ENCODE data around the gene ZGRF1. TPM values are rescaled to one million over a fixed set of nuclear protein-coding genes. Genes with fewer than 3 reads are reported as not detected.

Gene ZGRF1, protein sequence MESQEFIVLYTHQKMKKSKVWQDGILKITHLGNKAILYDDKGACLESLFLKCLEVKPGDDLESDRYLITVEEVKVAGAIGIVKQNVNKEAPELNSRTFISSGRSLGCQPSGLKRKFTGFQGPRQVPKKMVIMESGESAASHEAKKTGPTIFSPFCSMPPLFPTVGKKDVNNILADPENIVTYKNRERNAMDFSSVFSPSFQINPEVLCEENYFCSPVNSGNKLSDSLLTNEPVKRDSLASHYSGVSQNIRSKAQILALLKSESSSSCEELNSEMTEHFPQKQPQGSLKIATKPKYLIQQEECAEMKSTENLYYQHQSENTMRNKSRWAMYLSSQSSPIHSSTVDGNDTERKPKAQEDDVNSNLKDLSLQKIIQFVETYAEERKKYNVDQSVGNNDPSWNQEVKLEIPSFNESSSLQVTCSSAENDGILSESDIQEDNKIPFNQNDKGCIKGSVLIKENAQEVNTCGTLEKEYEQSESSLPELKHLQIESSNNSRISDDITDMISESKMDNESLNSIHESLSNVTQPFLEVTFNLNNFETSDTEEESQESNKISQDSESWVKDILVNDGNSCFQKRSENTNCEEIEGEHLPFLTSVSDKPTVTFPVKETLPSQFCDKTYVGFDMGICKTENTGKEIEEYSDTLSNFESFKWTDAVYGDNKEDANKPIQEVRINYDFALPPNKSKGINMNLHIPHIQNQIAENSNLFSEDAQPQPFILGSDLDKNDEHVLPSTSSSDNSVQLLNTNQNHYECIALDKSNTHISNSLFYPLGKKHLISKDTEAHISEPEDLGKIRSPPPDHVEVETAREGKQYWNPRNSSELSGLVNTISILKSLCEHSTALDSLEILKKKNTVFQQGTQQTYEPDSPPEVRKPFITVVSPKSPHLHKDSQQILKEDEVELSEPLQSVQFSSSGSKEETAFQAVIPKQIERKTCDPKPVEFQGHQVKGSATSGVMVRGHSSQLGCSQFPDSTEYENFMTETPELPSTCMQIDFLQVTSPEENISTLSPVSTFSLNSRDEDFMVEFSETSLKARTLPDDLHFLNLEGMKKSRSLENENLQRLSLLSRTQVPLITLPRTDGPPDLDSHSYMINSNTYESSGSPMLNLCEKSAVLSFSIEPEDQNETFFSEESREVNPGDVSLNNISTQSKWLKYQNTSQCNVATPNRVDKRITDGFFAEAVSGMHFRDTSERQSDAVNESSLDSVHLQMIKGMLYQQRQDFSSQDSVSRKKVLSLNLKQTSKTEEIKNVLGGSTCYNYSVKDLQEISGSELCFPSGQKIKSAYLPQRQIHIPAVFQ (N-terminal part only)
- 7.1 and 7.6 TPM in 2 replicates for total RNA-seq

DNA sequence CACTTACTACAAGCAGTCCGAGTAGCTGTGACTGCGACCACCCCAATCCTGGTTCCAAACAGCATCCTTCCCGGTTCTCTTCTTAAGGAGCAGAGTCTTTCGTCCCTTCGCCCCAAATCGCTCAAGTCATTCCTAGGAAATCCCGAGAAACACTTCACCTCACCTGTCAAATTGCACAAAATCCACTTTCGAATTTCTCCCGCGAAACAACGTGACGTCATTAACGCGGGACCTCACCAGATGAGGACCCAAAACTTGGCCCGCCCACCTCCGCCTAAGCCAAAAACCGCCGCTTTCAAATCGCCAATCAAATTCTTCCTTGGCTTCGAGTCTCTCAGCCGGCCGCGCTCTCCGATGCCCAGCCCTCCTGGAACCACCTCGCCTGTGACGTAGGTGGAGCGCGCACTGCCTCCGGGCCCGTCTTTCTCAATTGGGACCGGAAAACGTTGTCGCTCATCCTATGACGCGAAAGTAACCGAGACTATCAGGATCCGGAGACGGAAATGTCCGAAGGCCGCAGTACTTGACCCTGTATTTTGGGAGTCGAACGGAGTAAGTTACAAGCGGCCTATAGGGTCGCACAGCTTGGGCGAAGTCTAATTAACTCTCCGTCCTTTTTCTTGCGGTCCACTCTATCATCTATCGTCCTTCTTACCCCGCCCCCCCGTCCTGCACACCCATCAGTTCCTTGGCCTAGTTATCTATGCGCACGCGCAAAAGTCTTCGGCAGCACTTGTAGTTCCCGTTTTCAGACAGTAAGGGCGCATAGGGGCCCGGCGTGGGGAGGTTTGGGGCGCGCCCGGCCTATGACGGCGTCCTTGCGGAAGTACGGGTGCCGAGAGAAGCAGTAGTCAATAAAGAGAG lies at the start of gene ZGRF1, which contains the start of gene LARP7:
Gene ZGRF1, minus strand, starts transcription at position 222 of the 864 bp plus-strand sequence. CDS start 3,733 bp downstream, outside the sequence.
Gene LARP7, plus strand, starts transcription at position 456 of the 864 bp plus-strand sequence. CDS start 7,527 bp downstream, outside the sequence.
- H3K4me3 ChIP-seq (ENCODE audit: low read depth, low read length) = peak within 1 kb of the TSS; percentile 69
- peak; percentile 92 for DNase-seq (ENCODE audit: low read depth)
- TF ChIP-seq, protein P1, sequence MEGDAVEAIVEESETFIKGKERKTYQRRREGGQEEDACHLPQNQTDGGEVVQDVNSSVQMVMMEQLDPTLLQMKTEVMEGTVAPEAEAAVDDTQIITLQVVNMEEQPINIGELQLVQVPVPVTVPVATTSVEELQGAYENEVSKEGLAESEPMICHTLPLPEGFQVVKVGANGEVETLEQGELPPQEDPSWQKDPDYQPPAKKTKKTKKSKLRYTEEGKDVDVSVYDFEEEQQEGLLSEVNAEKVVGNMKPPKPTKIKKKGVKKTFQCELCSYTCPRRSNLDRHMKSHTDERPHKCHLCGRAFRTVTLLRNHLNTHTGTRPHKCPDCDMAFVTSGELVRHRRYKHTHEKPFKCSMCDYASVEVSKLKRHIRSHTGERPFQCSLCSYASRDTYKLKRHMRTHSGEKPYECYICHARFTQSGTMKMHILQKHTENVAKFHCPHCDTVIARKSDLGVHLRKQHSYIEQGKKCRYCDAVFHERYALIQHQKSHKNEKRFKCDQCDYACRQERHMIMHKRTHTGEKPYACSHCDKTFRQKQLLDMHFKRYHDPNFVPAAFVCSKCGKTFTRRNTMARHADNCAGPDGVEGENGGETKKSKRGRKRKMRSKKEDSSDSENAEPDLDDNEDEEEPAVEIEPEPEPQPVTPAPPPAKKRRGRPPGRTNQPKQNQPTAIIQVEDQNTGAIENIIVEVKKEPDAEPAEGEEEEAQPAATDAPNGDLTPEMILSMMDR (conservative IDR thresholded peaks at IDR 0.05; ENCODE audit: low read depth, low read length) = peak; percentile 63

DNA sequence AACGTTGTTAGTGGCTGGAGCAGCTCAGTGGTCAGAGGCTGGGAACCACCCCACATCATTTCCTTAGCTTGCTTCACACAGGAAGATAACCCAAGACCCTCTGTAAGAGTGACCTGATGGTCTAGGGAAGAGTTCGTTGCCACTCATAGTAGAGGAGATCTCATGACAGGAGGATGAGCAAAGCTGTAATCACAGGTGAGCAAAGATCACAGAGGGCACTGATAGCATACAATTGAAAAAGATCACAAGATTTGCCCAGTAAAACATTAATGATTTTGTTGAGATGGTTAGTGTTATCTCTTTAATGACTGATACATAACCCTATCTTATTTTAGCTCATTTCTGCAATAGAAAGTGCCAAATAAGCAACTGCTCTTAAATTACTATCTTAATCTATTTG lies 44.3 kb upstream of the ZGRF1 start:
- no peak for DNase-seq (ENCODE audit: low read depth)
- no peak overlapping the region for H3K4me3 ChIP-seq (ENCODE audit: low read depth, low read length)
- TF ChIP-seq, protein P1 (conservative IDR thresholded peaks at IDR 0.05; ENCODE audit: low read depth, low read length) = no peak

DNA sequence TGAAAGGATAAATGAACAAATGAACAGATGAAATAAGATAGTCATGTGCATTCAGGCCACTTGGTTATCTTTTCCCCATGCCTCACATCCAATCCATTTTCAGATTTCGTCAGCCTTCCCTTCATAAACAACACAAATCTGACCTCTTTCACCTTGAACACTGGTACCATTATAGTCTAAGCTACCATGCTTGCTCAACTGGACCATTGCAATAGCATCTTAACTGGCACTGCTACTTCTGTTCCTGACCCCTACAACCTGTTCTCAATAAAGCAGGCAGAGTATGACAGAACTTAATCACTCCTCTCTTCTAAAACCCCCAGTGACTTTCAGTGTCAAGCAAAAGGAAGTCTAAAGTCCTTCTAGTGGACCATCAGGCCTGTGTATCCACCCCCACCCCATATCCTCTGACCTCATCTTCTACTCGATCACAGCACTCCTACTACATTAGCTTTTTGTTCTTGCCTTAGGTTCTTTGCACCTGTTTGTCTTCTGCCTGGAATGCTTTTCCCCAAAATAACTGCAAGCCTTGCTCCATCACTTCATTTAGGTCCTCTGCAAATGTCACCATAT lies 40.9 kb upstream of the ZGRF1 start:
- H3K4me3 ChIP-seq (ENCODE audit: low read depth, low read length) = no peak overlapping the region
- no peak for DNase-seq (ENCODE audit: low read depth)
- TF ChIP-seq, protein P1 (conservative IDR thresholded peaks at IDR 0.05; ENCODE audit: low read depth, low read length) = no peak

DNA sequence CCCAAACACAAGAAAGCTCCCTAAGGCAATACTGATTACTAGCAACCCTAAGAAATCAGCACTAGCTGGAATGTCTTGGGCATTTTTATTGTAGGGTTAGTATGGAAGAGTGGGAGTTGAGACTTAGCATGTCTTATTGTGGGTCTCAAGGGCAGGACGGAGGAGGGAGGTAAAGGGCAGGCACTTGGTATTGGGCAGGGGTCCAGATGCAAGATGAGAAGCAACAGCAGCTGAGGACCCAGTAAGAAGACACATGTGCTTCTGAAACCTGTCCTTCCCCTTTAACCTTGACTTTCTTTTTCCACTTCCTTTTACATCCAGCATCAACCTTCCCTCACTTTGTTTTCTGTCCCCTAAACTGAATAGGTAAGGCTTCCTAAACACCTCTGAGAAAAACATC lies 37.7 kb upstream of the ZGRF1 start:
- TF ChIP-seq, protein P1 (conservative IDR thresholded peaks at IDR 0.05; ENCODE audit: low read depth, low read length) = no peak
- no peak for DNase-seq (ENCODE audit: low read depth)
- H3K4me3 ChIP-seq (ENCODE audit: low read depth, low read length) = no peak overlapping the region

DNA sequence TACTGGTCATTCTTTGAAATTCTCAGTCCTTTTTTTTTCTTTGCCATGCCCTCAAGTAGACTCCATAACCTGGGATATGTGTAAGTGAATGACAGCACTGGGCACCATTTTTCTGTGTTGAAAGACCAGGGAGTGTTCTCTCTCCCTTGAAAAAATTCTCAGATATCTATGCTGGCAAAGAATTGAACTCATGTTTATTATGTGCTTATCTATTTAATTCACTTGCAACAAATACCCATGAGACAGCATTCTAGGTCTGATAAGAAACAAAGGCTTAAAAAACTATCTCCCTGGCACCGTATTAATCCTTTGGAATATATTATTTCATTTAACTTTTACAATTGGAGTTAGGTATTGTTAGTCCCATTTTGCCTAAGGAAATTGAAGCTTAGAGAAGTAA lies 37.0 kb upstream of the ZGRF1 start:
- no peak overlapping the region for H3K4me3 ChIP-seq (ENCODE audit: low read depth, low read length)
- no peak for DNase-seq (ENCODE audit: low read depth)
- TF ChIP-seq, protein P1 (conservative IDR thresholded peaks at IDR 0.05; ENCODE audit: low read depth, low read length) = no peak

All from epithelial cell of proximal tubule (primary cell).